GM18520 (cell line): ENCODE data around the gene GALNT13.

Source experiments
- ATAC-seq: cut with Tn5 transposase; IDR thresholded peaks from one replicate; pipeline ENCODE4 v1.9.1; 2021; ENCODE audit not compliant: unreplicated experiment

The GALNT13 gene

GRCh38 chr2:153940511-153940910 lies 68.8 kb downstream of the GALNT13 start:
- ATAC-seq: no peak

GRCh38 chr2:153944800-153945199 lies 73.1 kb downstream of the GALNT13 start:
- ATAC-seq: no peak

- ATAC-seq: no peak
Observed at GRCh38 chr2:153946036-153946435, 74.3 kb downstream of the GALNT13 start.

- ATAC-seq: no peak
Observed at GRCh38 chr2:153953761-153954160, 82.0 kb downstream of the GALNT13 start.

- ATAC-seq: no peak
Observed at GRCh38 chr2:153963256-153963655, 91.5 kb downstream of the GALNT13 start.

- ATAC-seq: no peak
Observed at GRCh38 chr2:153967248-153967973, 95.7 kb downstream of the GALNT13 start.

- ATAC-seq: no peak
Observed at GRCh38 chr2:153971250-153971649, 99.5 kb downstream of the GALNT13 start.

GRCh38 chr2:153971855-153972254 lies 100.1 kb downstream of the GALNT13 start:
- ATAC-seq: no peak

GRCh38 chr2:153972412-153972811 lies 100.7 kb downstream of the GALNT13 start:
- no peak for ATAC-seq

- ATAC-seq: no peak
Observed at GRCh38 chr2:153986488-153987229, 114.9 kb downstream of the GALNT13 start.

GRCh38 chr2:153990771-153991170 lies 119.0 kb downstream of the GALNT13 start:
- ATAC-seq: no peak

- no peak for ATAC-seq
Observed at GRCh38 chr2:154013514-154013913, 141.8 kb downstream of the GALNT13 start.

- no peak for ATAC-seq
Observed at GRCh38 chr2:154015233-154015632, 143.5 kb downstream of the GALNT13 start.

- no peak for ATAC-seq
Observed at GRCh38 chr2:154029504-154029903, 157.8 kb downstream of the GALNT13 start.

GRCh38 chr2:154032220-154032619 lies 160.5 kb downstream of the GALNT13 start:
- ATAC-seq: peak; percentile 48

GRCh38 chr2:154046493-154046892 lies 174.8 kb downstream of the GALNT13 start:
- no peak for ATAC-seq

- ATAC-seq: no peak
Observed at GRCh38 chr2:154048905-154049304, 177.2 kb downstream of the GALNT13 start.

GRCh38 chr2:154049561-154049960 lies 177.8 kb downstream of the GALNT13 start:
- no peak for ATAC-seq

GRCh38 chr2:154067124-154067523 lies 195.4 kb downstream of the GALNT13 start:
- ATAC-seq: no peak

GRCh38 chr2:154078926-154079325 lies 207.2 kb downstream of the GALNT13 start:
- no peak for ATAC-seq

GRCh38 chr2:154092571-154092970 lies 220.8 kb downstream of the GALNT13 start:
- no peak for ATAC-seq

GRCh38 chr2:154093856-154094255 lies 222.1 kb downstream of the GALNT13 start:
- ATAC-seq: no peak
